HepG2 (cell line): ENCODE results near the gene LIN28A. TPM values are rescaled to one million over a fixed set of nuclear protein-coding genes. Genes with fewer than 3 reads are reported as not detected.

ENCODE experiments used
- ATM ChIP-seq: fragments of 450-650 bp; IDR thresholded peaks from 2 replicates; pipeline ENCODE4 v1.7.1; 2017; ENCODE audit warnings: mild to moderate bottlenecking, borderline replicate concordance
- CBFB ChIP-seq: sonication (generic); formaldehyde crosslinking; IDR thresholded peaks from 2 replicates; pipeline ENCODE4 v1.4.0; 2020; ENCODE audit warnings: missing genetic modification reagents
- CBX2 ChIP-seq, 2 experiments: fragments of 200-600 bp in 1 of 2; sonication (generic); formaldehyde crosslinking in 1 of 2; IDR thresholded peaks; 2 replicates each; pipeline versions ENCODE4 v1.7.0 to v1.8.1; 2018 to 2022; ENCODE audit warnings: low read depth in 2 of 2, low read length in 1 of 2, mild to moderate bottlenecking in 1 of 2, missing genetic modification reagents in 1 of 2
- JUN ChIP-seq: sonication (generic); formaldehyde crosslinking; IDR thresholded peaks from 2 replicates; pipeline ENCODE4 v1.4.0; 2020; ENCODE audit warnings: mild to moderate bottlenecking, missing genetic modification reagents
- KLF16 ChIP-seq, 2 experiments: sonication (generic) in 1 of 2; formaldehyde crosslinking in 1 of 2; IDR thresholded peaks; 2 replicates each; pipeline versions ENCODE4 v1.6.1 to v1.8.0; 2016 to 2023; ENCODE audit warnings: missing genetic modification reagents in 2 of 2, missing compliant biosample characterization in 1 of 2
- MBD4 ChIP-seq: IDR thresholded peaks from 2 replicates; pipeline ENCODE4 v1.6.1; 2012; ENCODE audit warnings: low read length, inconsistent platforms, borderline replicate concordance
- NFE2 ChIP-seq: sonication (generic); formaldehyde crosslinking; IDR thresholded peaks from 2 replicates; pipeline ENCODE4 v1.4.0; 2020; ENCODE audit warnings: missing genetic modification reagents
- RCOR2 ChIP-seq: IDR thresholded peaks from 2 replicates; pipeline ENCODE4 v1.6.1; 2016; ENCODE audit warnings: missing biosample characterization, missing genetic modification reagents
- TEAD2 ChIP-seq: sonication (generic); formaldehyde crosslinking; IDR thresholded peaks from 2 replicates; pipeline ENCODE4 v1.9.0; 2021; ENCODE audit warnings: missing genetic modification reagents
- ZBTB1 ChIP-seq: sonication (generic); formaldehyde crosslinking; IDR thresholded peaks from 2 replicates; pipeline ENCODE4 v1.4.0; 2020; ENCODE audit warnings: missing genetic modification reagents, borderline replicate concordance
- ZNF124 ChIP-seq: sonication (generic); formaldehyde crosslinking; IDR thresholded peaks from 2 replicates; pipeline ENCODE4 v1.4.0; 2020; ENCODE audit warnings: missing genetic modification reagents
- ZNF468 ChIP-seq: sonication (generic); formaldehyde crosslinking; IDR thresholded peaks from 2 replicates; pipeline ENCODE4 v1.8.0; 2022; ENCODE audit warnings: mild to moderate bottlenecking, moderate library complexity, missing genetic modification reagents
- ZNF781 ChIP-seq: sonication (generic); formaldehyde crosslinking; IDR thresholded peaks from 2 replicates; pipeline ENCODE4 v1.5.1; 2020; ENCODE audit warnings: borderline replicate concordance, mild to moderate bottlenecking, missing genetic modification reagents; ENCODE audit errors: not compliant biosample characterization
- polyA plus RNA-seq, 8 experiments: library from polyadenylated mRNA; depleted of rRNA in 3 of 8; stranded (reverse) in 7 of 8; unstranded in 1 of 8; fragments of >200 nt; fragmentation: Illumina TruSeq in 4 of 8; extraction: Trizol in 4 of 8; gene quantifications; 2 replicates each; pipeline versions ENCODE4 v1.2.1 to v1.2.3, GENCODE V29; 2011 to 2016; ENCODE audit warnings: low read depth in 4 of 8, missing spikeins in 1 of 8, mixed read lengths in 1 of 8; ENCODE audit not compliant: insufficient read depth in 1 of 8
- total RNA-seq, 5 experiments: library from RNA; depleted of rRNA; stranded (reverse); fragments of >200 nt; fragmentation: Illumina TruSeq; extraction: Trizol; gene quantifications; 2 replicates each; pipeline ENCODE4 v1.2.3, GENCODE V29; 2016; ENCODE audit warnings: low read depth in 1 of 5
- TF ChIP-seq, protein P1 (sequence below): sonication (generic); formaldehyde crosslinking; conservative IDR thresholded peaks from 2 replicates; pipeline ENCODE4 v1.5.0; 2020; ENCODE audit warnings: missing genetic modification reagents
- TF ChIP-seq, protein P2 (sequence below): sonication (generic); formaldehyde crosslinking; IDR thresholded peaks from 2 replicates; pipeline ENCODE4 v1.4.0; 2020; ENCODE audit warnings: missing genetic modification reagents
- TF ChIP-seq, protein P3 (sequence below): sonication (generic); formaldehyde crosslinking; IDR thresholded peaks from 2 replicates; pipeline ENCODE4 v1.5.0; 2020; ENCODE audit warnings: mild to moderate bottlenecking, missing genetic modification reagents
- TF ChIP-seq, protein P4 (sequence below): conservative IDR thresholded peaks from 2 replicates; pipeline ENCODE4 v1.6.1; 2018; ENCODE audit warnings: missing genetic modification reagents
- TF ChIP-seq, protein P5 (sequence below): sonication (generic); formaldehyde crosslinking; conservative IDR thresholded peaks from 2 replicates; pipeline ENCODE4 v1.8.0; 2022; ENCODE audit warnings: mild to moderate bottlenecking, moderate library complexity, missing genetic modification reagents

Gene LIN28A
- total and polyA plus RNA-seq, 2 of the 13 experiments (the other 11 are each of a cell fraction or from before 2014, with no cell fraction given) = not detected

DNA sequence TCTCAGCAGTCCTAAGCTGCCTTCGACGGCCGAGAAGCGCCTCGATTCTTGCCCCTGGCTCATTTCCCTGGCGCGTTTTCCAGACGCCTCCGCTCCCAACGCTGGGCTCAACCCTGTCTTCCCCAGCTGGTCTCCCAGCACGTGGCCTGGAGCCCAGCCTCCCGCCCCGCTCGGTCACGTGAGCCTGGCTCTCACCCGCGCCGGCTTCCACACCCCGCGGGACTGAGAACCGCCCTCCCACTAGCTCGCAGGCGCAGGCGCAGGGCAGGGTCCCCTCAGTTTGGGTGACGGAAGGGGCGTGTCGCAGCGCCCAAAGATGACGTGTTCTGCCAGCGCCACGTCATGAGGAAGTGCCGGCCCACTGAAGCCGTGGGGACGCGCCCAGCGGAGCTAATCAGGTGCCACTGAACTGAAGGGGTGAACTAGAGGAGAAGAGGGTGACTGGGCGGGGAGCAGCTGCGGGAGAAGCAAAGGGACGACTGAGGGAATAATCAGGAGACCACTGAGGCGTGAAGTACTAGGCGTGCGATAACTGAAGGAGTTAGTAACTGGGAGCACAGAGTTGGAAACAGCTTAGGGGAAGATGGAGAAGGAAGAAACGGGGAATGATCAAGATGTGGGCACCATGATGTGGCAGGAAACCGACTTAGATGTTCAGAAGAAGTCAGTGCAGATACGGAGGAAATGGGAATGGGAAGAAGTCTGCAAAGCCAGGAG is 21.5 kb downstream of the LIN28A start, which contains the start of gene DHDDS (continued):
- TF ChIP-seq KLF16 (CRISPR knock-in tag; IDR thresholded peaks at IDR 0.05) (peak; percentile 83 to 99; a peak in 2 of 4 replicates), ZNF781 (CRISPR knock-in tag) (peak; percentile 100), NFE2 (CRISPR knock-in tag) (no peak), ZBTB1 (CRISPR knock-in tag) (peak; percentile 83; the same call in 1 of the 2 replicates), JUN (CRISPR knock-in tag) (peak; percentile 64; the same call in 1 of the 2 replicates), MBD4 (no peak), CBX2 (IDR thresholded peaks at IDR 0.05; ENCODE audit: low read depth, low read length) (no peak), CBX2 (CRISPR knock-in tag; IDR thresholded peaks at IDR 0.05; ENCODE audit: low read depth) (no peak; the same call in 1 of the 2 replicates), CBFB (CRISPR knock-in tag) (peak; percentile 86; the same call in 1 of the 2 replicates), RCOR2 (CRISPR knock-in tag) (peak; percentile 82), ATM (no peak), TEAD2 (CRISPR knock-in tag) (peak; percentile 79; the same call in 1 of the 2 replicates), ZNF124 (CRISPR knock-in tag) (peak; percentile 85), ZNF468 (peak; percentile 84; the same call in 1 of the 2 replicates)
- TF ChIP-seq, protein P1, sequence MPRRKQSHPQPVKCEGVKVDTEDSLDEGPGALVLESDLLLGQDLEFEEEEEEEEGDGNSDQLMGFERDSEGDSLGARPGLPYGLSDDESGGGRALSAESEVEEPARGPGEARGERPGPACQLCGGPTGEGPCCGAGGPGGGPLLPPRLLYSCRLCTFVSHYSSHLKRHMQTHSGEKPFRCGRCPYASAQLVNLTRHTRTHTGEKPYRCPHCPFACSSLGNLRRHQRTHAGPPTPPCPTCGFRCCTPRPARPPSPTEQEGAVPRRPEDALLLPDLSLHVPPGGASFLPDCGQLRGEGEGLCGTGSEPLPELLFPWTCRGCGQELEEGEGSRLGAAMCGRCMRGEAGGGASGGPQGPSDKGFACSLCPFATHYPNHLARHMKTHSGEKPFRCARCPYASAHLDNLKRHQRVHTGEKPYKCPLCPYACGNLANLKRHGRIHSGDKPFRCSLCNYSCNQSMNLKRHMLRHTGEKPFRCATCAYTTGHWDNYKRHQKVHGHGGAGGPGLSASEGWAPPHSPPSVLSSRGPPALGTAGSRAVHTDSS = no peak
- TF ChIP-seq, protein P2, sequence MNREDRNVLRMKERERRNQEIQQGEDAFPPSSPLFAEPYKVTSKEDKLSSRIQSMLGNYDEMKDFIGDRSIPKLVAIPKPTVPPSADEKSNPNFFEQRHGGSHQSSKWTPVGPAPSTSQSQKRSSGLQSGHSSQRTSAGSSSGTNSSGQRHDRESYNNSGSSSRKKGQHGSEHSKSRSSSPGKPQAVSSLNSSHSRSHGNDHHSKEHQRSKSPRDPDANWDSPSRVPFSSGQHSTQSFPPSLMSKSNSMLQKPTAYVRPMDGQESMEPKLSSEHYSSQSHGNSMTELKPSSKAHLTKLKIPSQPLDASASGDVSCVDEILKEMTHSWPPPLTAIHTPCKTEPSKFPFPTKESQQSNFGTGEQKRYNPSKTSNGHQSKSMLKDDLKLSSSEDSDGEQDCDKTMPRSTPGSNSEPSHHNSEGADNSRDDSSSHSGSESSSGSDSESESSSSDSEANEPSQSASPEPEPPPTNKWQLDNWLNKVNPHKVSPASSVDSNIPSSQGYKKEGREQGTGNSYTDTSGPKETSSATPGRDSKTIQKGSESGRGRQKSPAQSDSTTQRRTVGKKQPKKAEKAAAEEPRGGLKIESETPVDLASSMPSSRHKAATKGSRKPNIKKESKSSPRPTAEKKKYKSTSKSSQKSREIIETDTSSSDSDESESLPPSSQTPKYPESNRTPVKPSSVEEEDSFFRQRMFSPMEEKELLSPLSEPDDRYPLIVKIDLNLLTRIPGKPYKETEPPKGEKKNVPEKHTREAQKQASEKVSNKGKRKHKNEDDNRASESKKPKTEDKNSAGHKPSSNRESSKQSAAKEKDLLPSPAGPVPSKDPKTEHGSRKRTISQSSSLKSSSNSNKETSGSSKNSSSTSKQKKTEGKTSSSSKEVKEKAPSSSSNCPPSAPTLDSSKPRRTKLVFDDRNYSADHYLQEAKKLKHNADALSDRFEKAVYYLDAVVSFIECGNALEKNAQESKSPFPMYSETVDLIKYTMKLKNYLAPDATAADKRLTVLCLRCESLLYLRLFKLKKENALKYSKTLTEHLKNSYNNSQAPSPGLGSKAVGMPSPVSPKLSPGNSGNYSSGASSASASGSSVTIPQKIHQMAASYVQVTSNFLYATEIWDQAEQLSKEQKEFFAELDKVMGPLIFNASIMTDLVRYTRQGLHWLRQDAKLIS (CRISPR knock-in tag) = 0 out of 2 replicates have a peak, but pooled peaks have one; percentile 56
- TF ChIP-seq, protein P3, sequence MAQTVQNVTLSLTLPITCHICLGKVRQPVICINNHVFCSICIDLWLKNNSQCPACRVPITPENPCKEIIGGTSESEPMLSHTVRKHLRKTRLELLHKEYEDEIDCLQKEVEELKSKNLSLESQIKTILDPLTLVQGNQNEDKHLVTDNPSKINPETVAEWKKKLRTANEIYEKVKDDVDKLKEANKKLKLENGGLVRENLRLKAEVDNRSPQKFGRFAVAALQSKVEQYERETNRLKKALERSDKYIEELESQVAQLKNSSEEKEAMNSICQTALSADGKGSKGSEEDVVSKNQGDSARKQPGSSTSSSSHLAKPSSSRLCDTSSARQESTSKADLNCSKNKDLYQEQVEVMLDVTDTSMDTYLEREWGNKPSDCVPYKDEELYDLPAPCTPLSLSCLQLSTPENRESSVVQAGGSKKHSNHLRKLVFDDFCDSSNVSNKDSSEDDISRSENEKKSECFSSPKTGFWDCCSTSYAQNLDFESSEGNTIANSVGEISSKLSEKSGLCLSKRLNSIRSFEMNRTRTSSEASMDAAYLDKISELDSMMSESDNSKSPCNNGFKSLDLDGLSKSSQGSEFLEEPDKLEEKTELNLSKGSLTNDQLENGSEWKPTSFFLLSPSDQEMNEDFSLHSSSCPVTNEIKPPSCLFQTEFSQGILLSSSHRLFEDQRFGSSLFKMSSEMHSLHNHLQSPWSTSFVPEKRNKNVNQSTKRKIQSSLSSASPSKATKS = no peak
- TF ChIP-seq, protein P4, sequence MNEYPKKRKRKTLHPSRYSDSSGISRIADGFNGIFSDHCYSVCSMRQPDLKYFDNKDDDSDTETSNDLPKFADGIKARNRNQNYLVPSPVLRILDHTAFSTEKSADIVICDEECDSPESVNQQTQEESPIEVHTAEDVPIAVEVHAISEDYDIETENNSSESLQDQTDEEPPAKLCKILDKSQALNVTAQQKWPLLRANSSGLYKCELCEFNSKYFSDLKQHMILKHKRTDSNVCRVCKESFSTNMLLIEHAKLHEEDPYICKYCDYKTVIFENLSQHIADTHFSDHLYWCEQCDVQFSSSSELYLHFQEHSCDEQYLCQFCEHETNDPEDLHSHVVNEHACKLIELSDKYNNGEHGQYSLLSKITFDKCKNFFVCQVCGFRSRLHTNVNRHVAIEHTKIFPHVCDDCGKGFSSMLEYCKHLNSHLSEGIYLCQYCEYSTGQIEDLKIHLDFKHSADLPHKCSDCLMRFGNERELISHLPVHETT = peak; percentile 95
- TF ChIP-seq, protein P5, sequence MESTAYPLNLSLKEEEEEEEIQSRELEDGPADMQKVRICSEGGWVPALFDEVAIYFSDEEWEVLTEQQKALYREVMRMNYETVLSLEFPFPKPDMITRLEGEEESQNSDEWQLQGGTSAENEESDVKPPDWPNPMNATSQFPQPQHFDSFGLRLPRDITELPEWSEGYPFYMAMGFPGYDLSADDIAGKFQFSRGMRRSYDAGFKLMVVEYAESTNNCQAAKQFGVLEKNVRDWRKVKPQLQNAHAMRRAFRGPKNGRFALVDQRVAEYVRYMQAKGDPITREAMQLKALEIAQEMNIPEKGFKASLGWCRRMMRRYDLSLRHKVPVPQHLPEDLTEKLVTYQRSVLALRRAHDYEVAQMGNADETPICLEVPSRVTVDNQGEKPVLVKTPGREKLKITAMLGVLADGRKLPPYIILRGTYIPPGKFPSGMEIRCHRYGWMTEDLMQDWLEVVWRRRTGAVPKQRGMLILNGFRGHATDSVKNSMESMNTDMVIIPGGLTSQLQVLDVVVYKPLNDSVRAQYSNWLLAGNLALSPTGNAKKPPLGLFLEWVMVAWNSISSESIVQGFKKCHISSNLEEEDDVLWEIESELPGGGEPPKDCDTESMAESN = peak; percentile 98
